Measurements from ENCODE around the gene SHLD1.

Gene SHLD1

DNA sequence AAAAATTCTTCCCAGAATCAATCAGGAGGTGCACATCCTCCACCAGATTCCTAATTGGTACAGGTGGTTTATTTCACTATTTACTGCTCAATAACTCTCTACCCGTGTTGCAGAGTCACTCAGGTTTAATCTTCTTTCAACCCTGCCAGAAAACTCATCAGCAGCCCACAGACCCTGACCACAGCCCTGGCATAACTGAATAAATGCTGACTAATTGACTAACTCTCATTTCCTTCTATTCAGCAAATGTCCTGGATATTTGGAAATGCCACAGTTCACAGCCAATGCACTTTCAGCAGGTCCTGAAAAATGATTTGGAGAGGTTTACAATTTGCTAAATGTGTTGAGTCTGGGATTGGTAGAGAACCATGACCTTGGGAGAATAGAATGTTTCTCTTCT is 137.8 kb downstream of the SHLD1 start:
- no peak for DNase-seq

DNA sequence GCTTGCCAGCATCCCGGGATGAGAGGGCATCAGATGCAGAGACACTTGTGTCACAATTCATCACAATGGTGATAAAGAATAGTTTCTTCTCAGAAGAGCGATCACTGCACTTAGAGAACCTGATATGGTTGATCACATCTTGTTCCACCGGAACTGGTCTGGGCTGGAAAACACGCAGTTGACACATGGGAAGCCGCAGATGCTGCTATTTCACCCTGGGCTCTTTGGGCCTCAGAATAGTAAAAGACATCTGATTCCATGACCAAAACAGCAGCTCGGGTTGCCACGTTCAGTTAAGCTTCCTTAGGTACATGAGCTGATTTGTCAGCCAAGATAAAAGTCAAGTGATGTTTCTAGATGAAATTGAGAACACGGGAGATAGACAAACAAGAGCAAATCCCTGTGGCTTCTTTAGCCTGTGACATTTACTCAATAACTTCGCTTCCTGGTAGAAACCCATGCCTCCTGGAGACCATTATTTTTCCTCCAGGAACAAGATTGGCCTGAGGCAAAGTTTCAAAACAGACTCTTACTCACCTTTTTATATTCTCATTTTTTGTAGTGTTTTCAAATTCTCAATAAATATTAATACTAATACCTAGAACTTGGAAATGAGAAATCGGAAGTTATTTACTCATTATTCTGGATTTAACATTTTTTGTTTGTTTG is 140.7 kb downstream of the SHLD1 start:
- DNase-seq, result no peak

DNA sequence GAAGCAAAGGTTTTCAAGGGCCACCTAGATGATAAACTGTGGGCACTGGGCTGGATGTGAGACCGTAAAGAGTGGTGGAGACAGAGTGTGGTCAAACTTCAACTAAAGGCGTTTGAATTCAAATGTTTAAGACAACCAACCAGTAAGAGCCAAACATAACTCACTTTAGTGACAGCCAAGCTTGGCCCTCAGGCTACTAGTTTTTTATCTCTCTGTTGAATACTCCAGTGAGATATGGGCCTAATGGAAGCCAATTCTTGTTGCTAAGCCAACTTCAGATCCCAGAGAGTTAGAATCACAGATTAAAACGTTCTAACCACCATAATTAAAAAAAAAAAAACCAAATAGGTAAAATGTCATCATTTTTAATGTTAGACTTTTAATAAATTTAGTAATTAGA is 142.9 kb downstream of the SHLD1 start:
- DNase-seq, result no peak

DNA sequence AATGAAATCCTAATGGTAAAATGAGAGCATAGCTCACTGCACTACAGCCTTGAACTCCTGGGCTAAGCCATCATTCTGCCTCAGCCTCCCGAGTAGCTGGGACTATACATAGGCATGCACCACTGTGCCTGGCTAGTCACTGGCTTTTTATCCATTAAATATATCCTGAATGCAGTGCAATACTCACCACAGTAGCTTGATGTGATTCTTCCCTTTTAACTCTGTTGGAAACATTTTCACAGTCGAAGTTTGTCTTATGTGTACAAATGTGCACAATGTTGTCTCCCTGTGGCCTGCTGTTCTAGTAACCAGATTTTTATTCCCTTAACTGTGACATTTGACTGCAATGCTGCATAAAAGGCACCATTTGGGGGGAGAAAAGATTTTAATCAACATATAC is 143.4 kb downstream of the SHLD1 start:
- no peak for DNase-seq

DNA sequence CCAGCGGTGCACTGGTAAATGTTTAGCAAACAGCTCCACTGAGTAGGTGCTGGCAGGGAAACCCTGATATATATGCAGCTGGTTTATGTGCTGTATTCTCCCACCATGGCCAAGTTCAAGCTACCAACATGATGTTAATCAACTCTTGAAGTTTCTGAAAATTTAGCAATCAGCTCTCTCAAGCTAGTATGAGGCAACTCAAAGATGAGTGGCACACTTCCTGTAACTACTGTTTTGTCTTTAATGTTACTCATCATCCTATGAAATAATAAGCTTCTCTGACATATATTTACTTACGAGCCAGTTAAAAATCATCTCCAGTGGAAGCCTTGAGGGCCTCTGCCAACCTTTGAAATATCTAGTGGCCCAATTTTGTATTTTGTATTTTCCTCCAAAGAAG is 145.4 kb downstream of the SHLD1 start:
- no peak for DNase-seq

DNA sequence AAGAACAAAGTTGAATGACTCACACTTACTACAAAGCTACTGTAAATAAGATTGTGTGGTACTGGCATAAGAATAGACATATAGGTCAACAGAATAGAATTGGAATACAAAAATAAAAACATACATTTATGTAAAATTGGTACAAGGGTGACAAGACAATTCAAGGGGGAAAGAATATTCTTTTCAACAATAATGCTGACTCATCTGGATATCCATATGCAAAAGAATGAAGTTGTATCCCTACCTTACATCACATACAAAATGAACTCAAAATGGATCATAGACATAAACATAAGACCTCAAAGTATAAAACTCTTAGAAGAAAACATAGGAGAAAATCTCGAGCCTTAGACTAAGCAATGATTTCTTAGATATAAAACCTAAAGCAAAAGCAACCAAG is 149.2 kb downstream of the SHLD1 start:
- no peak for DNase-seq

DNA sequence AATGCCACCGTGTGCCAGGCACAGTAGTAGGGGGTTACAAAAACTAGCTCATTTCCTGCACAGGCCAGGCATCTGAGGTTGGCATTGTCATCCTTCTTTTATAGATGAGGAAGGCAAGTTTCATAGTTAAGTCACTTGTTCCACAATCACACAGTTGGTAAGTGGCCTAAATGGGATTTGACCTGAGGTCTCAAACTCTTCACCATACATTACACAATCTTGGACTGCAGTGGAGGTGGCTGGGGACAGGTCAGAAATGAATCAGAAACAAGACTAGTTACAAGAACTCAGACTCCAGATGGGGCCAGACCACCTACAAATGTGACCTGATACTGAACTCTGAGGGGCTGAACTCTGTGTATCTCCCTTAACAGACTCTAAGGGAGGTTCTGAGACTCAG is 150.7 kb downstream of the SHLD1 start:
- no peak for DNase-seq

DNA sequence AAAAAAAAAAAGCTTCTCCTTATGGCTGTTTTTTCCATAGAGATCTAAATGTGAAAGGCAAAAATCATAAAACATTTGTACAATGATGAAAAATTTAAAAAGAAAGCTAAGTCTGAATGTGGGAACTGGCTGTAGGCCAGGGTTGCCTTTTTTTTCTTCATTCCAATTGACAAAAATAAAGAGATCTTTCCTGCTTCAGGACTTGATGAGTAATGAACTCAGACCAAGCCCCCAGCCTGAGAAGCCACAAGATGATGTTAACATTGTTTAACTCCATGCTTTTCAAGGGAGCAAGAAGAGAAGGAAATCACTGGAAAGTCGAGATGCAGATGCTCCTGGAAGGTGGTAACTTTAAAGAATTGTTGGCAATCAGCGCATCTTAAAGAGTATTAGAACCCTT is 158.8 kb downstream of the SHLD1 start:
- DNase-seq, result no peak

DNA sequence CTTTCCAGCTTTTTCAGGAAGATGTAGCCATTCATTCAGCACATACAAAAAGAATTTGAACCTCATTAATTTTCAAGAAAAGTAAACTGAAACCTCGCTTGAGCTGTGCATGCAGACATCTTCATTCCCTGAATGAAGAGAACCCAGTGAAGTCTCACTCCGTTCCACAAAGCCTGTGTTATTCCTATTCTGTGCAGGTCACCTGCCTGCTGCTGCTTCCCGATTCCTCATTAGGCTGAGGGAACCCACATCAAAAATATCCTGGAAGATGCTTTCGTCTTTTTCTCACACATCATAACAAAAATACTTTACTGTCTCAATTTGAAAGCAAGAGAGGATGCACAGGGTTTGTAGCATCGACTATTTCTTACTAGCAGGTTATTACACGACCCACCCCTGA is 160.0 kb downstream of the SHLD1 start:
- DNase-seq, result no peak

DNA sequence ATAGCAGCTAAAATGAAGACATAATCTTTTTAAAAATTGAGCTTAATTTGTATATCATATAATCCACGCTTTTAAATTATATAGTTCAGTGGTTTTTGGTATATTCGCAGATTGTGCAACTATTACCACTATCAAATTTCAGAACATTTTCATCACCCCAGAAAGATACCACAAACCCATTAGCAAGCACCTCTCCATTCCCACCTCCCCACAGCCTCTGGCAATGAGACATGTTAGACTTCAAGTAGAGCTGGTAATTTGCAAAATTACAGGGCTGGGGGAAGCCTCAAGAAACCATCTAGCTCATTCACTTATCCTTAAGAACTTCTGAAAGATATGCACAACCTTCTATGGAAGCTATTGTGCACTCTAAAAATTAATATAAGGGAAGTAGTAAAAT is 163.0 kb downstream of the SHLD1 start:
- no peak for DNase-seq

Measured in nucleus accumbens (tissue), 56 donors.